SK-N-SH treated with all-trans-retinoic acid at 6 μM for 48 hours (cell line): Measurements from ENCODE around the gene SH3BP4.
A peak's percentile ranks its signal among the peaks of the same experiment; 100 is the strongest.

ENCODE experiments used
- ATAC-seq: fragments of 200-7000 bp; cut with Tn5 transposase; 3 replicates; pipeline ENCODE4 v1.9.1; 2020; ENCODE audit warnings: mild to moderate bottlenecking, moderate library complexity
- ARNTL ChIP-seq: fragments of 450-650 bp; formaldehyde crosslinking; IDR thresholded peaks from 2 replicates; pipeline ENCODE4 v1.5.0; 2020; ENCODE audit warnings: low read depth, mild to moderate bottlenecking, moderate library complexity, borderline replicate concordance
- BACH2 ChIP-seq: fragments of 250-450 bp; sonication (Bioruptor Pico); IDR thresholded peaks from 2 replicates; pipeline ENCODE4 v1.9.0; 2021; ENCODE audit warnings: mild to moderate bottlenecking, borderline replicate concordance
- CREB5 ChIP-seq: fragments of 250-450 bp; sonication (Bioruptor Pico); IDR thresholded peaks from 2 replicates; pipeline ENCODE4 v1.5.1; 2020; ENCODE audit warnings: low read depth, mild to moderate bottlenecking, moderate library complexity
- CSDC2 ChIP-seq: fragments of 250-450 bp; sonication (Bioruptor Pico); IDR thresholded peaks from 2 replicates; pipeline ENCODE4 v1.5.0; 2020; ENCODE audit warnings: mild to moderate bottlenecking, moderate library complexity
- CSRNP3 ChIP-seq: fragments of 250-450 bp; sonication (Bioruptor Pico); IDR thresholded peaks from 2 replicates; pipeline ENCODE4 v1.5.1; 2021; ENCODE audit warnings: mild to moderate bottlenecking, moderate library complexity
- ESRRG ChIP-seq: fragments of 250-450 bp; sonication (Bioruptor Pico); IDR thresholded peaks from 2 replicates; pipeline ENCODE4 v1.6.1; 2021; ENCODE audit warnings: mild to moderate bottlenecking
- ISL1 ChIP-seq: fragments of 250-450 bp; sonication (Bioruptor Pico); IDR thresholded peaks from 2 replicates; pipeline ENCODE4 v2.1.2; 2022; ENCODE audit warnings: mild to moderate bottlenecking, moderate library complexity
- OSR1 ChIP-seq: fragments of 250-450 bp; sonication (Bioruptor Pico); IDR thresholded peaks from 2 replicates; pipeline ENCODE4 v1.8.0; 2022; ENCODE audit warnings: moderate library complexity, mild to moderate bottlenecking, inconsistent platforms
- POU6F1 ChIP-seq: fragments of 250-450 bp; sonication (Bioruptor Pico); IDR thresholded peaks from 2 replicates; pipeline ENCODE4 v1.8.0; 2021; ENCODE audit warnings: low read depth, mild to moderate bottlenecking, moderate library complexity, borderline replicate concordance
- SNAI2 ChIP-seq: fragments of 250-450 bp; sonication (Bioruptor Pico); IDR thresholded peaks from 2 replicates; pipeline ENCODE4 v1.5.0; 2020; ENCODE audit warnings: mild to moderate bottlenecking, moderate library complexity
- TCF4 ChIP-seq: fragments of 250-450 bp; sonication (Bioruptor Pico); IDR thresholded peaks from 2 replicates; pipeline ENCODE4 v1.8.0; 2021; ENCODE audit warnings: mild to moderate bottlenecking, moderate library complexity, borderline replicate concordance
- TOX ChIP-seq: fragments of 250-450 bp; sonication (Bioruptor Pico); IDR thresholded peaks from 2 replicates; pipeline ENCODE4 v1.8.0; 2021; ENCODE audit warnings: mild to moderate bottlenecking, moderate library complexity, borderline replicate concordance
- ZC3H10 ChIP-seq: fragments of 250-450 bp; sonication (Bioruptor Pico); IDR thresholded peaks from 2 replicates; pipeline ENCODE4 v1.5.1; 2021; ENCODE audit warnings: mild to moderate bottlenecking, moderate library complexity
- ZFP3 ChIP-seq: fragments of 250-450 bp; sonication (Bioruptor Pico); IDR thresholded peaks from 2 replicates; pipeline ENCODE4 v1.5.0; 2020; ENCODE audit warnings: mild to moderate bottlenecking, moderate library complexity
- ZFP30 ChIP-seq: fragments of 450-650 bp; formaldehyde crosslinking; IDR thresholded peaks from 2 replicates; pipeline ENCODE4 v1.5.0; 2022; ENCODE audit warnings: mild to moderate bottlenecking, moderate library complexity
- ZNF565 ChIP-seq: fragments of 450-650 bp; formaldehyde crosslinking; conservative IDR thresholded peaks from 2 replicates; pipeline ENCODE4 v1.5.0; 2020; ENCODE audit warnings: low read depth, mild to moderate bottlenecking, moderate library complexity
- ZNF8 ChIP-seq: fragments of 450-650 bp; formaldehyde crosslinking; IDR thresholded peaks from 2 replicates; pipeline ENCODE4 v1.5.0; 2020; ENCODE audit warnings: mild to moderate bottlenecking, moderate library complexity

SH3BP4 gene

GRCh38 chr2:234950435-234950729 is 1.4 kb upstream of the SH3BP4 start:
- ATAC-seq = no peak
- no peak for TF ChIP-seq ARNTL (CRISPR knock-in tag)

GRCh38 chr2:234950730-234951663 is 820 bp upstream of the SH3BP4 start:
- TF ChIP-seq OSR1 (no peak), ZNF8 (CRISPR knock-in tag) (no peak), ZFP30 (CRISPR knock-in tag) (no peak), ESRRG (CRISPR knock-in tag) (no peak), SNAI2 (CRISPR knock-in tag) (no peak), CSRNP3 (CRISPR knock-in tag) (no peak)
- TF ChIP-seq, all 23 proteins: peak for 0
- ATAC-seq = peak; percentile 27

- ATAC-seq = peak; percentile 9
- TF ChIP-seq ZC3H10 (CRISPR knock-in tag) (no peak), ARNTL (CRISPR knock-in tag) (no peak), POU6F1 (CRISPR knock-in tag) (no peak)
These were observed 676 bp downstream of the SH3BP4 start for GRCh38 chr2:234952270-234953115.

- TF ChIP-seq TCF4 (CRISPR knock-in tag) = no peak
- TF ChIP-seq POU6F1 (CRISPR knock-in tag) = no peak
- no peak for TF ChIP-seq CREB5 (CRISPR knock-in tag)
- TF ChIP-seq ZFP30 (CRISPR knock-in tag) = no peak
- no peak for TF ChIP-seq BACH2 (CRISPR knock-in tag)
- no peak for TF ChIP-seq ISL1
- TF ChIP-seq ZFP3 (CRISPR knock-in tag) = no peak
- no peak for TF ChIP-seq CSDC2 (CRISPR knock-in tag)
- TF ChIP-seq ZNF565 (CRISPR knock-in tag) = no peak
- no peak for TF ChIP-seq TOX (CRISPR knock-in tag)
- peak; percentile 17 for ATAC-seq
These were observed 1.6 kb downstream of the SH3BP4 start for GRCh38 chr2:234953116-234954031.
